ENCODE results near the gene KRTAP5-4.
"Not testable (repeated sequence)": the region's sequence is repeated elsewhere in the genome, so short reads cannot be mapped to it uniquely, and the experiment has no call there.

Gene KRTAP5-4

DNA sequence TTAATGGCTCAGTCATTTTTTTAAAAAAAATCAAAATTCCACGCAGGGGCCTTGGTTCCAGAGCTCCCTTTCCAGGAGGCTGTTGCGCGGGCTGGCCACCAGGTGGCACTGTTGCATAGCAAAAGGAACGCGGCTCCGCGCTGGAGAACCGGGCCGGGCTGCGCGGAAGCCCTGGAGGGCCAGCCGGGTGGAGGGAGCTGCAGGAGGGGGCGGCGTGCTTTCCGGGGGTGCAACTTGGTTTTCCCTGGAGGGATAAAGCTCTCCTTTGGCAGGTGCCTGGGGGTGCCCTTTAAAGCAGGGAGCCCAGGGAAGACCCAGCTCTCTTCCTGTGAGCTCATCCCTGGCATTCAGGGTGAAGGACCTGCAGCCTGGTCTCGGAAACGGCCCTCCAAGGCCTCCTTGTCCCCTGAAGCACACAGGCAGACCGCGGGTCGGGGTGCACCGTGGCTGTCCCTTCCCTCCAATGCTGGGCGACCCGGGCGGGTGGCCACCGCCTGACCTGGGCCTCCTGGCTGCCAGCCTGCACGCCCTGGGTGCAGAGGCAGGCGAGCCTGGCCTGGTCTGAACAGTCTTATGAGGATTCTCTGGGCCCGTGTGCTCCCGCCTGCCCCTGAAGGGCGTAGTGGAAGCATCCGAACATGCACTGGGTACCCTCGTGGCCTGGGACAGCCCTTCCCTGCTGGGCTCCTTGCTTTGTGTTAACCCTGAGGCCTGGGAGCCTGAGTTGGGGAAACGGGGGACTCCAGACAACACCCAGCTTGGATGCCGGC is 31.0 kb upstream of the KRTAP5-4 start:
- peak; percentile 91 for DNase-seq (ENCODE audit: low spot score)

DNA sequence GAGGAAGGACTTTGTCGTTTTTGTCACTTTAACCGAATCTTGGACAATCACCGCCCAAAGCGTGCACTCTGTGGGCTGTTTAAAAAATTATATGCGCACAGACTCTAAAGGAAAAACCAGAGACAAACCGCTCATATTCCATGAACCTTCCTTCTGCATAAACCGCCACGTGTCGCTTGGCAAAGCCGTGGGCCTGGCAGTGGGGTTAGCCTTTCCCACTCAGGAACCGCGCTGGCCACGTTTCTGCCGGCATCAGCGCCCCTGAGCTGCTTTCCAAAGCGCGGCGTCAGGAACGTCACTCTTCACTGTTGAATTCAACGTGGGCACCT is 30.5 kb upstream of the KRTAP5-4 start:
- no peak for DNase-seq (ENCODE audit: low spot score)

DNA sequence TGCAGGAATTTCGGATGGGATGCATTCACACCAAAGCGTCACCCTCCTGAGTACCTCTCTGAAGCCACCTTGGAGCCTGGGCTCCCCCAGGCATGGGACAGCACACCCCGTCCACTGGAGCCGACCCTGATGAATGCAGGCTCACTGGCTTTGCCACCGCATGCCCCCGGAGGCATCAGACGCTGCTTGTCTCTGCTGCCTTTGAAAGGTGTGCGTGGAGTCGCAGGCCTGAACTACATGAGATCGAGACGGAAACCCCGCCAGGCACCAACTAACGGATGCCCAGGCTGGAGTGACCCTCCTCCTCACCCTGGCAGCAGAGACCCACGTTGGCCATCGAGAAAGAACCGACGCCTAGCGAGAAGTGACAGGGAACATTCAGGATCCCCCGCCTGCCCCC is 30.1 kb upstream of the KRTAP5-4 start:
- no peak for DNase-seq (ENCODE audit: low spot score)

DNA sequence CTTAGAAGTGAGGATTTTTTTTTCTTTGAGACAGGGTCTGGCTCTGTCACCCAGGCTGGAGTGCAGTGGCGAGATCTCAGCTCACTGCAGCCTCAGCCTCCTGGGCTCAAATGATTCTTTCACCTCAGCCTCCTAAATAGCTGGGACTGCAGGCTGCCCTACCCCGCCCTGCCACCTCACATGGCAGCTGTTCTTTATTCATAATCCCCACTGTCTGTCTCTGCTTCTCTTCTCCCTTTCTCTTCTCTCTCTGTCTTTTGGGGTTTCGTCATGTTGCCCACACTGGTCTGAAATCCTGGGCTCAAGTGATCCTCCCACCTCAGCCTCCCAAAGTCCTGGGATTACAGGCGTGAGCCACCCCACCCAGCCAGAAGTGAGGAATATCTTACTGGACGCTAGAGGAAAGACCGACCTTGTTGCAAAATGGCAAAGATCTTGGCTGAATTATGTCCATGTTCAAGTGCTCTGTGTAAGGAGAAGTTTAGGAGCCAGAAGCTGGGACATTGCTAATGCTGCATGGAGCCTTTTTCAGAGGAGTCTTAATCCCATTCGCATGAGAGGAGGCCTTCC is 29.6 kb upstream of the KRTAP5-4 start:
- no peak for DNase-seq (ENCODE audit: low spot score)

DNA sequence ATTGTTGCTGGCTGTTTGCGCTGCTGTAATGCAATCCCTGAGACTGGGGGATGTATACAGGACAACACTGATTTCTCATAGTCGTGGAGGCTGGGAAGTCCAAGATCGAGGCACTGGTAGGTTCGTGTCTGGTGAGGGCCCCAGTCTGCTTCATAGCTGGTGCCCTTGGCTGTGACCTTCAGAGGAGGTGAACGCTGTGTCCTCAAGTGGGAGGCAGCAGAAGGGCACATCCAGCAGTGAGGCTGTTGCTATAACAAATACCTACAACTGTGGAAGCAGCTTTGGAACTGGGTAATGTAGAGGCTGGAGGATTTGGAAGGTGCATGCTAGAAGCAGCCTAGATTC is 29.0 kb upstream of the KRTAP5-4 start:
- no peak for DNase-seq (ENCODE audit: low spot score)

DNA sequence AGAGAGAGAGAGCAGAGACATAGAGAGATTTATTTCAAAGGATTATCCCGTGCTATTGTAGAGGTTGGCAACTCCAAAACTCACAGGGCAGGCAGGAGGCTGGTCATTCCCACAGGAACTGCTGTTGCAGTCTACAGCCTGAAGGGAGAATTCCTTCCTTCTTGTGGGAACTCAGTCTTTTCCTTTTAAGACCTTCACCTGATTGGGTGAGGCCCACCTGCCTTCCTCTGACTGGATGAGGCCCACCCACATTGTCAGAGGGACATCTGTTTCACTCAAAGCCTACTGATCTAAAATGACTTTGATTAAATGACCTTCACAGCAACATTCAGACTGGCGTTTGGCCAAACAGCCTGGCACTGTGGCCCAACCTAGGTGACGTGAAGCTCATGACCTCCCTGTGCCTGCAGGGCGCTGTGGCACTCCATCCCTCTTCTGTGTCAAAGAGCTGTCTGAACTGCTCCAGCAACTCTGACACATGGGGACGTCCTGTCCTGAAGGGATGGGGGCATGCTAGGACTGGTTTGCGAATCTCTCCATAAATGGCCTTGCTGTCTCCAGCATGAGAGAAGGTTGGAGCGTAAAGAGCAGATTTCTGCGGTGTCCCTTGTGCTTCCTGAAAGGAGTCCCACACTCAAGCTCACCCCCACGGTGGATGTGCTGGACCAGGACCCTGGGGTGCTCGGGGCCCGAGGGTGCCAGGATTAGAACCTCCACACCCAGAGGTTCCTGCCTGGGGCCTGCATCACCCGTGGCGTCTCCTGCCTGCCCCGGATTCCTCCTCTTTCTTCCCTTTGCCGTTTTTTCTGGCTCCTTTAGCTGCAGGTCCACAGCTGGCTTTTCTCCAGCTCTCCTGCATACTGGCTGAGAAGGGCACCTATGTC is 28.3 kb upstream of the KRTAP5-4 start:
- no peak for DNase-seq (ENCODE audit: low spot score)

DNA sequence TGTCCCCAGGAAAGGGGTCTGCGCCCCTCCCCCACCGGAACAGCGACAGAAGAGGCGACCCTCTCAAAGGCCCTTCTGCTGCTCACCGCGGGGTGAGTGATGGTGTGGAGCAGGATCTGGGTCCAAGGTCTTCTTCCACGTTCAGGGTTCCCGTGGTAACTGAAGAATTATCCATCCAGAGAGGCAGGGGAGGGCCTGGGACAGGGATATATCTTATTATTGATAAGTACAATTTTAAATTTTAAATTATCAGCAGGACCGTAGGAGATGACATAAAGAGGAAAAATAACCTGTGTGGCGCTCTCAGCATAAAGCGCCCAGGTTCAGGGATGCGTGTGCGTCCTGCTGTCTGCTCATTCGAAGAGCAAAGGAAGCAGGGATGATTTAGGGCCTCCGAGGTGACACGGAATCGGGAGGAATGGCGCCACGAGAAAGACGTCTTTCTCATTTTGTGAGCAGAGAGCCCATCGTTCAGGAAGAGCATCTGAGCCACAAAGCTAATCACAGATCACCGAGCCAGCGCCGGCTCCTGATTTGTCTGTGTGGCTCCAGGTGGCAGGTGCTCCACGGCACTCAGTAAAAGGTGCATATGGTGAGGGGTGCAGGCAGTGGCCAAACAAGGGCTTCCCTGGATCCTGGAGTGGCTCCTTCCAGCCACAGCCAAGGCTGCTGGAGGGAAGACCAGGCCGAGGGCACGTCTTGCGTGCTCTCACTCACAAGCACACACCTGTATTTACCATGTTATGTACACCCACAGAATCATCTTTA is 26.9 kb upstream of the KRTAP5-4 start:
- no peak for DNase-seq (ENCODE audit: low spot score)

DNA sequence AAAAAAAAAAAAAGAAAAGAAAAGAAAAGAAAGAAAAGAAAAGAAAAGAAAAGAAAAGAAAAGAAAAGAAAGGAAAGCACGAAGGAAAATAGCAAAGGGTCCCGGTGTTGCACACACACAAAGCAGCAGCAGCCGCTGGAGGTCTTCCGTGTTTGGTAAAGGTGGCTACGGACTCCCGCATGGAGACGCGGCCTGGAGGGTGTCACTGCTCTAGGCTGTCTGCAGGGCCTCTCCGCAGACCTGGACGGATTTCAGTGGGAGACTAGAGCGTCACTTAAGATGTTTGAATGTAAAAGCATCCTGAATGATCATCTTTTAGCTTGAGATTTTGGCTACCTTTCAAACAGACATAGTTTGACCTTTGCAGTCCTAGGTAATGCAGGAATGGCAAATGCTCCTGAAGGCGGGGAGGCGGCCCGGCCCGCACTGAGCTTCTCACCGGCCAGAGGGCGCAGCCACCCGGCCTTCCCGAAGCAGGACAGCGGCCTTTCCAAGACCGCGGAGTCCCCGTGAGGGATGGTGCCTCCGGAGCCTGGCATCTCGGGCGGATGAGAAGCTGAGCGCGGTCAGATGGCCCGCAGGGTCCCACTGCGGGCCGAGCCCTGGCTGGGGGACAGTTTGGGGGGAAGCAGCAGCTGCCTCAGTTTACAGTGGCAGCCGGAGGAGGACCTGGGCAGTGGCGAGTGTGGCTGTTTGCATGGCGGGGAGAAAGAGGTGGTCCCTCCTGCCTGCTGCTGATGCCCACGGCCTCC is 26.1 kb upstream of the KRTAP5-4 start:
- DNase-seq (ENCODE audit: low spot score): no peak

DNA sequence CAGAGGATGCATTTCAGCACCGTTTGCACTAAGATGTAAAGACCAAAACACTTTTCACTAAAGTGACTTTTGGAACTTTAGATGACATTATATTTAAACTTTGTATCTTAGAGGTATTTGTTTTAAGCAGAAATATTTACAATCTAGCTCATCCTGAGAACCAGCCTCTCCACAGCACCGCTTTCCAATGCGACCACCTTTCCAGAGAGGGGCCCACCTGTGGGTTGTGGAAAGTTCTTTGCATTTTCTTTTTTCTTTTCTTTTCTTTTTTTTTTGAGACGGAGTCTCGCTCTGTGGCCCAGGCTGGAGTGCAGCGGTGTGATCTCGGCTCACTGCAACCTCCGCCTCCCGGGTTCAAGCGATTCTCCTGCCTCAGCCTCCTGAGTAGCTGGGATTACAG is 24.6 kb upstream of the KRTAP5-4 start:
- DNase-seq (ENCODE audit: low spot score): not testable (repeated sequence)

DNA sequence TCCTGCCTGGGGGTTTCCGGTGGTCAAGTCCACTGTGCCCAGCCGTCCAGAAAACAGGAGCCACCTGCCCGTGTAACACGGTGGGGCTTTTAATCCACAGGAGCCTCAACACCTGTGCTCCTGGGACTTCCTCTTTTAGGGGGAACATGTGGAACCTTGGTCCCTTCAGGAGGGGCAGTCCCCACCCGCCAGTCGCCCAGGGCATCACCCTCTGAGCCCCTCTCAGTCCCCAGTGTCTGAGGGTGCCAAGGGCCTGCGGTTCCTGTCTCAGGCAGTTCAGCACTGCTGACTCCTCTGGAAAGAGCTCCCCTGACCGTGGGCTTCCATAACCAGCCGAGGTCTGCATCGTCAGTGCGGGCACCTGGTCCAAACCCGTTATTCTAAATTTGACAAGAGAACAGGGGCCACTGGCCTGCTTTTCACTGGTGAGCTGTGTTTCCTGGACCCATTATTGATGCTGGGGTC is 23.5 kb upstream of the KRTAP5-4 start:
- DNase-seq (ENCODE audit: low spot score): no peak

DNA sequence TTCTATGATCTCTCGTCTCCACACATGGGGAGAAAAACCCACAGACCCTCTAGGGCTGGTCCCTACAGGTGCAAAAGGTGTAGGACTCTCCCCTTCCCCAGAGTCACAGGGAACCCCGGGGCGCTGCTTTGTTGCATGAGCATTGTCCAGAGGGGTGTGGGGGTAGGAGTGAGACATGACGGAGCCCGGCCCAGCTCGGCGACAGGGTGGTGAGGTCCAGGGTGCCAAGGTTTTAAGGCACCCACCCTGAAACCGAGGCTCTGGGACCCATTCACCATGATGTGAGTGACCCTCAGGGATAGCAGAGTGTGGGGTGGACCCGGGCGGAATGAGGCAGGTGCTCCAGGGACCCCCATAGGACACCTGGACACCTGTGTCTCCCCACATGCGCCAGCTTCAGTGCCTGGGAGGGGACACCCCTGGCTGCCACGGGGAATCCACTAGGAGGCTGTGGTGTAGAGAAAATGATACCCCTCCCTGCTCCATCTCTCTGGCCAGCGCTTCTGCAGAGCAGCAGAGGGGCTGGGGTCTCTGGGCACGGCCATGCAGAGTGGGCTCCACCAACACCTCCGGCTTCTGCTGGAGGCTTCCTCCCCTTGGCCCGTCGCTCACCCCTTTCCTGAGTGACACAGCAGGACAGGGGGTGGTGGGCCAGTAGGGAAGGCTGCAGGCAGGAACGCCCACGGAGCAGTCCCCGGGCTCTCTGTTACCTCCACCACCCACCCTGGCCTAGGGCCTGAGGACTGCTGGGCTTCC is 22.8 kb upstream of the KRTAP5-4 start:
- DNase-seq (ENCODE audit: low spot score): no peak

DNA sequence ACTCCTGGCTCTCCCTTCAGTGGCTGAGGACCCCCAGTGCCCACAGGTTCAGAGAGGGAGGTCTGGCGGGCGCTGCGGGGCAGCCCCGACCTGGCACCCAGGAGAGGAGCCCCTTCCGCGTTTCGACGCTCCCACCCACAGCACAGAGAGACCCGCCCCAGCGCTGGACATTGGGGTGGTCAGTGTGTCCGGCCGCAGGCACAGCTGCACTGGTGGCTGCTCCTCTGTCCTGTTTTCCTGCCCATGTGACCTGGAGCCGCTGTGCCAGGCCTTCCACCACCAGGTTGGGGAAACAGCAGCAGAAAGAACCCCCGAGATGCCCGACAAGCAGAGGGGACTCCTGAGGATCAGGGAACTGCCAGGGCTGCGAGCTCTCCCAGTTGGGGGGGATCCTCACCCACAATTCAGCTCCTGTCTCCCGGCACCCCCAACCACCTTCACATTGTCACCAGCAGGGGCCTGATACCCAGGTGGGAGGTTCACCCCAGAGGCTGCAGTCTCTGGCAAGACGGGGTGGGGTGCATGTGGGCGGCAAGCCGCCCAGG is 21.3 kb upstream of the KRTAP5-4 start:
- DNase-seq (ENCODE audit: low spot score): no peak

DNA sequence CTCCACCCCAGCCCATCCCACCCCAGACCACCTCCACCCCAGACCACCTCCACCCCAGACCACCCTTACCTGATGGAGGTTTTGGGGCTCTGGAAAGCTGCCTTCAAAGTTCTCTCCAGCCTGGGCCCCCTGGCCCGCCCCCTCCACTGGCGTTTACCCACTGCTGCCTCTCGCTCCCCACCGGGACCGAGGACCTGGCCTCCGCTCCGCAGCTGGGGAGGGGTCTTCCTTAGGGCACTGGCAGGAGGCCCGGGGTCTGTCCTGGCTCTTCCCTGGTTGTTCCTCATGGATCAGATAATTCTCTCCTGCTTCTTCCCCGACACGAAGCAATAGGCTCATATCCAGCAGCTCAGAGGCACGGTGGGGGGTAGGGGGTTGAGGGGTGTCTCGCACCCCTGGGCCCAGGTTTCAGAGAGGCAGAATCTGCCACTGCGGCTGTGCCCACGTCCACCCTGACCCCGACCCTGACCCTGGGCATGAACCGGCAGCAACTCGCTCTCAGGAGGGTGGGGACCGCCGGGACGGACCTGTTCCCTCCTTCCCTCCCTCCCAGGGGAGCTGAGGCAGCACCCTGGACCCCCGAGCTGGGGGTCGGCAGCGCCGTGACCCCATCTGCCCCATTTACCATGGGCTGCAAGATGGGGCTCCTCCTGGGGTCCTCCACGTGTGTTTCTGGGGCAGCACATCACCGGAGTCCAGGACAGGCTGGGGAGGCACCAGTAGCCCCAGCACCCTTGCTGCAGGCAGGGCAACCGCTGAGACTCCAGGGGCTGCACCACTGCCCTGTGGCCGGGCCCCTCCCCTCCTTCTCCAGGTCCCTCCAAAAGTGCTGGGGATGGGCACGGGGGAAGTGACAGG is 20.6 kb upstream of the KRTAP5-4 start:
- DNase-seq (ENCODE audit: low spot score): no peak

DNA sequence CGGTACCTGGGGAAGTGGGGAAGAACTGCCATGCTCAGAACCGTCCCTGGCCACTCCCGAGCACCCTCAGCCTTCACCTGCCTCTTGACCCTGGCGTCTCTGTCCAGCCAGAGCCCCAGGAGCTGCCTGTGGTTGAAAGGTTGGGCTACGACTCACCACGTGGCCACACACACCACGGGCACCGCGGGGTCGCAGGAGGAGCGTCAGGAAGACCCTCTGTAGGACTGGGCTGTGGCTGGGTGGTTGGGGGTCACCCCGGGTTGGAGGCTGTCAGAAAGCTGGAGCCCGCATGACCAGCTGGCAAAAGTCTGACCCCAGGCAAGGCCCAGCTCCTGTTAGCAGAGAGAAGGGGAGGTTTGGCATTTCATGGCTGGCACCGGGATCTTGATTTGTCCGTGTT is 19.2 kb upstream of the KRTAP5-4 start:
- DNase-seq (ENCODE audit: low spot score): no peak

DNA sequence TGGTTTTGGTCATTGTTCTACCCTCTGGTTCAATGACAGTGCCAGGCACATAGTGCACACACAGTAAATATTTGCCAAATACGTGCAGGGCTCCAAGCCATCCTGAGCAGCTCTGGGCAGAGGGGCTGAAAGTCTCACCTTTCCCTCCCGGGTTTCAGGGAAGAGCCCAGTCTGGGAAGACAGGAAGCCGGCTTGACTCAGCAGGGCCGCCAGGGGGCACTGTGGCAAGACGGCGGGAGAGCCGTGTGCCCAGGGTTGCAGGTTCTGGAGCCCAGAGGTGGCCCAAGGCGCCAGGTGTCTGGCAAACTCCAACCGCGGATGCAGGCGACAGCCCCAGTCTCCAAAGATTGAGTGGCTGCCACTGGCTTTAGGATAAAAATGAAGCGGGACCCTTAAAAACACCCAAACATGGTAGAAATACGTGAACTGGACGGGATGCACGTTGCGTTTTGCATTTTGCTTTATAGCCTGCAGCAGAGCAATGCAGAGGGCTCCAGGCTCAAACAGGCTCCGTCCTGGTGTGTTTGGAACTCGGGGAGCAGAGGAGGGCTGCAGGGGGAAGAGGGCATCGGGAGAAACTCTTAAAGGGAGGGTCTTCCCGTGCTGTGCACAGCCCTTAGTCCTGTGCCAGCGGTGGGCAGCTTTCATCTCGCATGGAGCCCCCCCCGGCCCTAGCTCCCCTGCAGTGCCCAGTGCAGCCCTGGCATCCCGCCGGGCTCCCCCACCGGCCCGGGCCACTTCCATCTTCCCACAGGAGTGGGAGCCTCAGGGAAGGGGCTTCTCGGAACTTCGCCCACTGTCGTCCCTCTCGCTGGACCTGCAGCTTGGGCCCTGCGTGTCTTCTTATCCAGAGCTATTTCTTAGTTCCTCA is 18.4 kb upstream of the KRTAP5-4 start:
- no peak for DNase-seq (ENCODE audit: low spot score)

DNA sequence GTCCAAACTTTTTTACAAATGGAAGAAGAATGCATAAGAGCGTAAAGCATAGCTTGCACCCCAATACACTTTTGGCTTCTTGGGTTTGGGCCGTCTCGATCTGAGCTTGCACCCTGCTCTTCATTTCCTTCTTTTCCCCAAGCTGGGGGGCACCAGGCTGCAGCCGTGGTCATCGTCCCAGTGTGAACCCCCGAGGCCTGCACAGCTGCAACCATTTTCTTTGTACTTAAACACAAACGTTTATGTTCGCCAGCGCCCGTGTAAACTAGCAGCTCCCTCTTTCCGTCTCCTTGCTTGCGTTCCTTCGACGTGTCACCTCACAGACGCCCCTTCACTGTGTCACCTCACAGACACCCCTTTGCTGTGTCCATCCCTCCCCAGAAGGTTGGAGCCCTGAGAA is 17.7 kb upstream of the KRTAP5-4 start:
- DNase-seq (ENCODE audit: low spot score): no peak

DNA sequence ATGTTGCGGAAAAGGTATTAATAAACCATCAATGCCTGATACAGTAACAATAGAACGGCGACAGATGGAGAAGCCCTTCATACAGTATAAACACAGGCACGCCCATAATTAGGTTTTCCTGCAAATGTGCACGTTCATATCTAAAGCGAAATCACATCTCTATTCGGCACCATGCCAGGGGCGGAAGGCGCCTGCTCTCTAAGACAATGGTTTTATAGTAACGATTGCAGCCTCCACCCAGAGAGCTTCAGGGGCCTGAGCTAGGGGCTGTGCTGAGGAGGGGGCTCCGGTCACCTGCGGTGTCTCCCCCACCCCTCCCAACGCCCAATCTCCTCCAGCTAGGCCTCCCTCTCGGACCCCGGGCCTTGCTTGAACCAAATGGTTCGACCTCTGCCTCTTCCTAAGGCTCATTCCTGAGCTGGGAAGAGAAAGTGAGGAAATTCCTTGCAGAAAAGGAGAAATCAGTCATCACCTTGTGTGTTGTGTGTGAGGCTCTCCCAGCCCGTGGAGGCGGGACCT is 17.2 kb upstream of the KRTAP5-4 start:
- no peak for DNase-seq (ENCODE audit: low spot score)

DNA sequence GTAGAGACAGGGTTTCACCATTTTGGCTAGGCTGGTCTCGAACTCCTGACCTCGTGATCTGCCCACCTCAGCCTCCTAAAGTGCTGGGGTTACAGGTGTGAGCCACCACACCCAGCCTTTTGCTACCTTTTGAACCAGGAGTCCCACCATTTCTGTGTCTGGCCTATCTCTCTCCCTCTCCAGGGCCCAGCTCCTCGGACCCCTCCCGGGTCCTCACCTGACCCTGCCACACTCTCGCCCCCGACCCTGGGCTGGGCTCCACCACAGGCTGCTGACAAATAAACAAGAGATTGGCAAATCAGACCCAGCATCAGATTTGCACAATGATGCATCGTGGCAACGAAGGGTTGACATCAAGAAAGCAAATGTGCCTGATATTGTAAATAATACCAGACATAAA is 16.4 kb upstream of the KRTAP5-4 start:
- DNase-seq (ENCODE audit: low spot score): no peak
